Activated naive CD4-positive, alpha-beta T cell treated with anti-CD3 and anti-CD28 coated beads, Interleukin-2, amount 50 U/mL, for 24 hours (primary cell): Measurements from ENCODE around the gene P2RY2.
"Not testable (repeated sequence)": the region's sequence is repeated elsewhere in the genome, so short reads cannot be mapped to it uniquely, and the experiment has no call there.

Experiments
- H3K27ac Mint-ChIP-seq: one replicate; pipeline ENCODE4 v1.8.0; 2021; ENCODE audit warnings: mild to moderate bottlenecking, mixed read lengths
- H3K27me3 Mint-ChIP-seq: one replicate; pipeline ENCODE4 v1.8.0; 2021; ENCODE audit warnings: mixed read lengths
- H3K36me3 Mint-ChIP-seq: one replicate; pipeline ENCODE4 v1.8.0; 2021; ENCODE audit warnings: mixed read lengths
- H3K4me1 Mint-ChIP-seq: one replicate; pipeline ENCODE4 v1.8.0; 2021; ENCODE audit warnings: mixed read lengths
- H3K4me3 Mint-ChIP-seq: one replicate; pipeline ENCODE4 v1.8.0; 2021; ENCODE audit warnings: mild to moderate bottlenecking, mixed read lengths
- H3K9me3 Mint-ChIP-seq: one replicate; pipeline ENCODE4 v1.8.0; 2021; ENCODE audit warnings: mixed read lengths

The P2RY2 gene

DNA sequence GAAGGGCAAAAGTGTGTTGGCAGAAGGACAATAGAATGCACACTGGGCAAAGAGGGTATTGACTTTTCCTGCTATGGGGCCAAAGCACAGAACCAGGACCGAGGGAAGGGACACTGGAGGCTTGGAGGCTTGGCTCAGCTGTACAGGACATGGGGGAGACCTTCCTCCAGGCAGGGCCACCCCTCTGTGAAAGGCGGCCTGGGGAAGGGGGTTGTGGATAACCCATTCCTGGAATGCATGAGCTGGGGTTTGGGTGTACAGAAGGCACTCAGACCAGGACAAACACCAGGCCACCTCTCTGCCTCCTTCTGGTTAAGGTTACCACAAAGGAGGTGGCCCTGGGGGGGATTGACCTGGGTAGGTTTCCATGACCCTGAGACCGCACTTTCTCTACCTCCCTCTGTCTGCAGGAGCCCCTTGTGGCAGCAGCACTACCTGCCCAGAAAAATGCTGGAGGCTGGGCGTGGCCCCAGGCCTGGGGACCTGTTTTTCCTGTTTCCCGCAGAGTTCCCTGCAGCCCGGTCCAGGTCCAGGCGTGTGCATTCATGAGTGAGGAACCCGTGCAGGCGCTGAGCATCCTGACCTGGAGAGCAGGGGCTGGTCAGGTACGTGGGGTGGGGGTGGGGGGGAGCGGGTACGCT is 9.6 kb downstream of the P2RY2 start:
- Mint-ChIP-seq H3K9me3 (no peaks in the 10 kb centered on the region), H3K36me3 (no peaks in the 10 kb centered on the region), H3K4me3 (no peak overlapping the region), H3K27ac (no peak overlapping the region), H3K27me3 (peaks cover 2% of the 10 kb centered on the region), H3K4me1 (no peaks in the 10 kb centered on the region)

DNA sequence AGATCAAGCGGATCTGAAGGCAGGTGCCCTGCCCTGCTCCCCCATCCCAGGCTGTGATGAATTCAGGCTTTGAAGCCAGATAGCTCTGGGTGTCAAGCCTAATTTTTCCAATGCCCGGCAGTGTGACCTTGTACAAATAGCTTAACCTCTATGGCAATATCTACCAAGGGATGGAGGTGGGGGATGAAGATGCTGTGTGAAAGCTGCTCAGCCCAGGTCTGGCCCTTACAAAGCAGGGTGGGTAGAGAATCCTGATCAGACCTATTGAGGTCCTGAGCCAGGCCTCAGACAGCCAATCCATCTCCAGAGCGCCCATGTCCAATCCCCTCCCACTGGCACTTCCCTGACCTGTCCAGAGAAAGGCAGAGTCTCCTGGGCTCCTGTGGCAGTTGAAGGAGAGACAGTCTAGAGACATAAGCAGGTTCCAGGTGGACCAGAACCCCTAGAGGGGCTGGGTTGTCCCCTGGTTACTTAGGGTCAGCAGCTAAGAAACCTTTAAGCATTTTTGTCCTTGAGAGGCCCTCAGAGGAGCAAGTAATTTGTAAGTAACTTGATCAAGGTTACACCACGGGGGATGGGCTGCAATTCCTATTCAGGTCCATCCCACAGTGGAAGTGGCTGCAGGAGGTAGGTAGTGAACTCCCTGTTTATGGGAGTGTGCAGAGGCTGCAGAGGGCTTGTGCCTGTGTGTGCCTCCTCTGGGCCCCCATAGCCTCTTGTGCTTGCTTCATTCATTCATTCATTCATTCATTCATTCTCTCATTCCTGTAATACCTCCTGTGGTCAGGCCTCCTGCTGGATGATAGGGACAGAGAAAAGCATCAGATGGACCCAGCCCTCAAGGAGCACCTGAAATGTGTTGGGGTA is 10.4 kb downstream of the P2RY2 start:
- Mint-ChIP-seq H3K27ac (no peak overlapping the region), H3K27me3 (no peaks in the 10 kb centered on the region), H3K4me1 (no peaks in the 10 kb centered on the region), H3K9me3 (no peaks in the 10 kb centered on the region), H3K36me3 (no peaks in the 10 kb centered on the region), H3K4me3 (no peak overlapping the region)

DNA sequence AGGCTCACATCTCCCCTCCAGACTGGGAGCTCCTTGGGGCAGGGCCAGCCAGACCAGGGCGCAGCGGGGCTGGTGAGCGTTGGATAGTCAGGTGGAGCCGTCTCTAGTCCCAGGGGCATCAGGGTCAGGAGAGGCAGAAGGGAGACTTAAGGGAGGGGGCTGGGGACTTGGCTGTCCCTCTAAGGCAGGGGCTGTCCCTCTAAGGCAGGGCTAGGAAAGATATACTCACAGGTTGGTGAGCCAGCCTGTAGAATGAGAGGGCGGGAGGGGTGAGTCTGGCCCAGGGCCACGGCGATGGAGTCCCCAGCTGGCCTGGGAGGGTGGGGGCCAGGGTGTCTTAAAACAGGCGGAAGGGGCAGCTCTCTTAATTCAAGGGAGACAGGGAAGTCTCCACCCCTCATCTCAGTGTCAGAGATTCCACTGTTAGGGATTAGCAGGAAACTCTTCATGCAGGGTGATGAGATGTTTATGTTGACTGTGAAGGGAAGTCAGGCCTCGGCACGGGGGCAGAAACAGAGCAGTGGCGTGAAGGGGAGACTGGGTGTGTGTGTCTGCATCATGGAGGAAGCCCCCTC is 11.3 kb downstream of the P2RY2 start:
- Mint-ChIP-seq H3K36me3 (no peaks in the 10 kb centered on the region), H3K27ac (no peak overlapping the region), H3K4me3 (no peak overlapping the region), H3K27me3 (no peaks in the 10 kb centered on the region), H3K9me3 (no peaks in the 10 kb centered on the region), H3K4me1 (no peaks in the 10 kb centered on the region)

DNA sequence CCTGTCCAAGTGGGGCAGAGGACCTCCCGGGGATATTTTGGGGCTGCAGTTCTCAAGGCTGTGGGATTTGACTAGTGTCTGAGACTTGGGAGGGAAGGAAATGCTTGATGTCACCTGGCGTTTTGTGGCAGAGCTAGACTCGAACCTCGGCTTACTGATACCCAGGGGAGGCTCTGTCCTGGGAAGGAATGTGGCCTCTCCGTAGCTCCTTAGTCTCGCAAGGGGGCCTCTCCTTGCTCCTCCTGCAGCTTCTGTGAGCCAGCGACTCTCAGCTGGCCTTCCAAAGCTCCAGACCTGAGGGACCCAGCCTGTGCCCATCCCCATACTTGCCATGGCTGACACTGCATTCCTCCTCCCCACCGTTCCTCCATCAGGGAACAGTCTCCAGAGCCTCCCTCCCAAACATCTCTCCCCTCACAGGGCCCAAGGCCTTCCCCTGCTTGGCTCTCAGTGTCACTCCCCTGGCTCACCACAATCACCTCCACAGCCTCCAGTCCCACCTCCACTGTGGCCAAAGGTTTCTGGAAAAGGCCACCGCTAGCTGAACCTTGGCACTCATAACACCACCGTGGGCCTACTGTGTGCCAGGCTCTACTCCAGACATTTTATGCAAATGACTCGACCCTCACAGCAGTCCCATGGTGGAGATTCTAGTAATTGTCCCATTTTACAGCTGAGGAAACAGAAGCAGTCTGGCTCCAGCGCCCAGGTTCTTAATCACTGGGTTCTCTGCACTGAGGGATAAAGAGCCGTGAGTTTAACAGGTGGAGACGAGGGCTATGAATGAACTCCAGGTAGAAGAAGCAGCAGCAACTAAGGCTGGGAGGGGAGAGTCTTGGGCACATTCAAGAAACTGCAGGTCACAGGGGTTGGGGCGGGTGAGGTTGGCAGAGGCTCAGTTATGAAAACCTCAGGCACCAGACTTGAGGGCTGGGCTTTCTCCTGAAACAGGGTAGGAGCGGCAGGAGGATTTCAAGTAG is 12.1 kb downstream of the P2RY2 start:
- no peaks in the 10 kb centered on the region for H3K4me1 Mint-ChIP-seq
- no peak overlapping the region for H3K4me3 Mint-ChIP-seq
- H3K9me3 Mint-ChIP-seq = no peaks in the 10 kb centered on the region
- no peaks in the 10 kb centered on the region for H3K36me3 Mint-ChIP-seq
- H3K27me3 Mint-ChIP-seq = no peaks in the 10 kb centered on the region
- no peak overlapping the region for H3K27ac Mint-ChIP-seq

DNA sequence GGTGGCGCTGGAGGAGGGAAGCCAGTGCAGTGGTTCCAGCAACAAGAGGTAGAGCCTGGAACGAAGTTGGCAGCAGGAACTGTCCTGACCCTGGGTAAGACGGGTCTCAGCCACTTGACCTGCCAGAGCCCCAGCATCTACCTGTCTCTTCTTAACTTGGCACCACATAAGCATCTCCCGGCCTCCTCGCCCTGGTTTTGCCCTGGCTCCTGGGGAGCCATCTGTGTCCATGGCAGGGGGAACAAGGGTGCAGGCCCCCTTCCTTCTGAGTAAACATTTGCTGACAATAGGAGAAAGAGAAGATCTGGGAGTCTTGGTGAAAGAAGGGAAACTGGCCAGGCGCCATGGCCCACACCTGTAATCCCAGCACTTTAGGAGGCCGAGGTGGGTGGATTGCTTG is 12.8 kb downstream of the P2RY2 start:
- Mint-ChIP-seq H3K4me3 (no peak overlapping the region), H3K4me1 (no peaks in the 10 kb centered on the region), H3K9me3 (no peaks in the 10 kb centered on the region), H3K27ac (no peak overlapping the region), H3K36me3 (no peaks in the 10 kb centered on the region), H3K27me3 (no peaks in the 10 kb centered on the region)

DNA sequence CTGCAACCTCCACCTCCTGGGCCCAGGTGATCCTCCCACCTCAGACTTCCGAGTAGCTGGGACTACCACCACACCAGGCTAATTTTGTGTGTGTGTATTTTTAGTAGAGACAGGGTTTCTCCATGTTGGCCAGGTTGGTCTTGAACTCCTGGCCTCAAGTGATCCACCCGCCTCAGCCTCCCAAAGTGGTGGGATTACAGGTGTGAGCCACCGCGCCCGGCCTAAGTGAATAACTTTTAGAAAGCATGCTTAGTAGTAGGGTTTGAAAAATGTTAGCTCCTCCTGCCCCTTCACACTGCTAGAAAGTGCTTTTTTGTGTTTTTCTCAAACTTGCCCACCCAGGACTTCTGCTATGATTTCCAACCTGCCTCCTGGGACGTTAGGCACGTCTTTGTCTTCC is 14.4 kb downstream of the P2RY2 start:
- not testable (repeated sequence) for H3K27me3 Mint-ChIP-seq, H3K4me1 Mint-ChIP-seq, H3K27ac Mint-ChIP-seq, H3K36me3 Mint-ChIP-seq, H3K4me3 Mint-ChIP-seq, H3K9me3 Mint-ChIP-seq

DNA sequence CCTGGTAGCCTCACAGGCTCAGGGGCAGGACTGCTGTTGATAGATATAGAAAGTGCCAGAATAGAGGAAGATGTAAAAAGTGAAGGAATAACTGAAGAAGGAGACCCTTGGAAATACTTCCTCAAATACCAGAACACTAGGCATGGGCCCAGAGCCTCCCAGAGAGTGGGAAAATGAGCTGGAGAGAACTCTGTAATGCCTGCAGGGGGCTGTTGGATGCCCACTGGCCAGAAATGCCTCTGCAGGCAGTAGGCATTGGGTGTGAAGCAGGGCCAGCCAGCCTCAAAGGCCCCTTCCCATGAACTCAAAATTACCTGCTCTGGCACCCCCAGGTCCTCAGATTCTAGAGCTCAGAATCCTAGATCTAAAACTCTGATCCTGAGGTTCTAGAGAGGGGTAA is 15.1 kb downstream of the P2RY2 start:
- Mint-ChIP-seq H3K4me1 (no peaks in the 10 kb centered on the region), H3K9me3 (no peaks in the 10 kb centered on the region), H3K4me3 (no peak overlapping the region), H3K27me3 (no peaks in the 10 kb centered on the region), H3K36me3 (no peaks in the 10 kb centered on the region), H3K27ac (no peak overlapping the region)

DNA sequence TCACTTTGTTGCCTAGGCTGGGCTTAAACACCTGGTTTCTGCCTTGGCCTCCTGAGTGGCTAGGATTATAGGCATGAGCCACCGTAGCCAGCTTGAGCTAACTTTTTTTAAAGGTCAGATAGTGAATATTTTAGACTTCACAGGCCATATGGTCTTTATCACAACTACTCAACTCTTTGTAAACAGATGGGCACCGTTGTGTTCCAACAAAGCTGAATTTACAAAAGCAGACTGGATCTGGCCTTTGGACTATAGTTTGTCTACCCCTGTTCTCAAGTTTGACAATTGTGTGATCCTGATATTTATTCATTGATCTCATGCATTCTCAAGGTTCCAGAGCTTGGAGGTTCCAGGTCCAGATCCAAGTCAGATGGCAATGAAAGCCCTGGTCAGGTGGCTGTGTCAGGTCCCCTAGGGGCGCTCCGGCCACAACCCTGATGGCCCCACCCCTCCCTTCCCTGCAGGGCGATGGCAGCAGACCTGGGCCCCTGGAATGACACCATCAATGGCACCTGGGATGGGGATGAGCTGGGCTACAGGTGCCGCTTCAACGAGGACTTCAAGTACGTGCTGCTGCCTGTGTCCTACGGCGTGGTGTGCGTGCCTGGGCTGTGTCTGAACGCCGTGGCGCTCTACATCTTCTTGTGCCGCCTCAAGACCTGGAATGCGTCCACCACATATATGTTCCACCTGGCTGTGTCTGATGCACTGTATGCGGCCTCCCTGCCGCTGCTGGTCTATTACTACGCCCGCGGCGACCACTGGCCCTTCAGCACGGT is 15.8 kb downstream of the P2RY2 start:
- H3K4me3 Mint-ChIP-seq = no peak overlapping the region
- H3K27me3 Mint-ChIP-seq = no peaks in the 10 kb centered on the region
- no peak overlapping the region for H3K27ac Mint-ChIP-seq
- H3K9me3 Mint-ChIP-seq = no peaks in the 10 kb centered on the region
- no peaks in the 10 kb centered on the region for H3K36me3 Mint-ChIP-seq
- H3K4me1 Mint-ChIP-seq = no peaks in the 10 kb centered on the region

DNA sequence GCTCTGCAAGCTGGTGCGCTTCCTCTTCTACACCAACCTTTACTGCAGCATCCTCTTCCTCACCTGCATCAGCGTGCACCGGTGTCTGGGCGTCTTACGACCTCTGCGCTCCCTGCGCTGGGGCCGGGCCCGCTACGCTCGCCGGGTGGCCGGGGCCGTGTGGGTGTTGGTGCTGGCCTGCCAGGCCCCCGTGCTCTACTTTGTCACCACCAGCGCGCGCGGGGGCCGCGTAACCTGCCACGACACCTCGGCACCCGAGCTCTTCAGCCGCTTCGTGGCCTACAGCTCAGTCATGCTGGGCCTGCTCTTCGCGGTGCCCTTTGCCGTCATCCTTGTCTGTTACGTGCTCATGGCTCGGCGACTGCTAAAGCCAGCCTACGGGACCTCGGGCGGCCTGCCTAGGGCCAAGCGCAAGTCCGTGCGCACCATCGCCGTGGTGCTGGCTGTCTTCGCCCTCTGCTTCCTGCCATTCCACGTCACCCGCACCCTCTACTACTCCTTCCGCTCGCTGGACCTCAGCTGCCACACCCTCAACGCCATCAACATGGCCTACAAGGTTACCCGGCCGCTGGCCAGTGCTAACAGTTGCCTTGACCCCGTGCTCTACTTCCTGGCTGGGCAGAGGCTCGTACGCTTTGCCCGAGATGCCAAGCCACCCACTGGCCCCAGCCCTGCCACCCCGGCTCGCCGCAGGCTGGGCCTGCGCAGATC is 16.5 kb downstream of the P2RY2 start:
- H3K36me3 Mint-ChIP-seq = no peaks in the 10 kb centered on the region
- H3K4me3 Mint-ChIP-seq = no peak overlapping the region
- no peak overlapping the region for H3K27ac Mint-ChIP-seq
- H3K9me3 Mint-ChIP-seq = no peaks in the 10 kb centered on the region
- no peaks in the 10 kb centered on the region for H3K27me3 Mint-ChIP-seq
- H3K4me1 Mint-ChIP-seq = no peaks in the 10 kb centered on the region

DNA sequence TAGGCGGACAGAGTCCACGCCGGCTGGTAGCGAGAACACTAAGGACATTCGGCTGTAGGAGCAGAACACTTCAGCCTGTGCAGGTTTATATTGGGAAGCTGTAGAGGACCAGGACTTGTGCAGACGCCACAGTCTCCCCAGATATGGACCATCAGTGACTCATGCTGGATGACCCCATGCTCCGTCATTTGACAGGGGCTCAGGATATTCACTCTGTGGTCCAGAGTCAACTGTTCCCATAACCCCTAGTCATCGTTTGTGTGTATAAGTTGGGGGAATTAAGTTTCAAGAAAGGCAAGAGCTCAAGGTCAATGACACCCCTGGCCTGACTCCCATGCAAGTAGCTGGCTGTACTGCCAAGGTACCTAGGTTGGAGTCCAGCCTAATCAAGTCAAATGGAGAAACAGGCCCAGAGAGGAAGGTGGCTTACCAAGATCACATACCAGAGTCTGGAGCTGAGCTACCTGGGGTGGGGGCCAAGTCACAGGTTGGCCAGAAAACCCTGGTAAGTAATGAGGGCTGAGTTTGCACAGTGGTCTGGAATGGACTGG is 17.2 kb downstream of the P2RY2 start:
- Mint-ChIP-seq H3K36me3 (no peaks in the 10 kb centered on the region), H3K9me3 (no peaks in the 10 kb centered on the region), H3K4me1 (no peaks in the 10 kb centered on the region), H3K4me3 (no peak overlapping the region), H3K27me3 (no peaks in the 10 kb centered on the region), H3K27ac (no peak overlapping the region)

DNA sequence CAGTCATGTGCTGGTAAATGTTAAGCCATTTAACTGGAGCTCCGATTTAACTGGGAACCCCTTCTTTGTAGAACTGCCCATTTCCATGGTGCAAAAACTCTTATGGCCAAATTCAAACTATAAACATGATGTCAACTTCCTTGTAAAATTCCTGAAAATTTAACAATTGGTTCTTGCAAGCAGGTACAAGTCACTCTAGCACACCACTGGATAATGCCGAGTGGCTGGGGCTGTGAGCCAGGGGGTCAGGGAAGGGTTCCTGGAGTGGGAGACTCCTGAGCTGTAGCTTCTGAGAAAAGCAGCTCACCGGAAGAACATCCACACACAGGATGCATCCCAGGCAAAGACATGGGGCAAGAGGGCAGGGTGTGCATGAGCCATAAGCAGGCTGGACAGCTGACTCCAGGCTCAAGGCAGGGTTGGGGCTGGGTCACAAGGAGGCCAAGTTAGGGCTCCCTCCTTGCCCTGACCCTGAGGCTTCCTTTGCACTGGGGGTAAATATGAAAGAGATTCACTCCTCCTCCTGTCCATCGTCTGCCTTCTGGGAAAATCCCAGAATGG is 18.2 kb downstream of the P2RY2 start:
- H3K4me3 Mint-ChIP-seq = no peak overlapping the region
- no peak overlapping the region for H3K27ac Mint-ChIP-seq
- no peaks in the 10 kb centered on the region for H3K36me3 Mint-ChIP-seq
- H3K27me3 Mint-ChIP-seq = no peaks in the 10 kb centered on the region
- no peaks in the 10 kb centered on the region for H3K4me1 Mint-ChIP-seq
- H3K9me3 Mint-ChIP-seq = no peaks in the 10 kb centered on the region

DNA sequence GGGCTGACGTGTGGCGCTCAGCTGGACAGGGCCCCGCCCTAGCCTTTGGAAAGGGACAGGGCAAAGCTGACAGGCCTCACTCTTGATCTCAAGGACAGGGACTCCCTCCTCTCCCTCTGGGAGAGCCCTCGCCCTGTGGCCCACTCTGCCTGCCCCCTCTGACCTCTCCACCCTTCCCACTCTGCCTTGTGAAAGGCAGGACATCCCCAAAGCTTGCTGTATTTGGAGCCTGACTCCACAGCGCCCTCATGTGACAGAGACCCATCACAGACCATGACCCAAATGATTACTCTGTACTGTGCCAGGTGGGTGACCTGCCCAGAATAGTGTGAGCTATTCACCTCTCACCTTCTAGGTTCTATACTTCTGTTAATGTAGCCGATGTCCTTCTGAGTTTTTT is 18.8 kb downstream of the P2RY2 start:
- H3K9me3 Mint-ChIP-seq = no peaks in the 10 kb centered on the region
- H3K27ac Mint-ChIP-seq = no peak overlapping the region
- no peaks in the 10 kb centered on the region for H3K4me1 Mint-ChIP-seq
- H3K36me3 Mint-ChIP-seq = no peaks in the 10 kb centered on the region
- H3K4me3 Mint-ChIP-seq = no peak overlapping the region
- H3K27me3 Mint-ChIP-seq = no peaks in the 10 kb centered on the region

DNA sequence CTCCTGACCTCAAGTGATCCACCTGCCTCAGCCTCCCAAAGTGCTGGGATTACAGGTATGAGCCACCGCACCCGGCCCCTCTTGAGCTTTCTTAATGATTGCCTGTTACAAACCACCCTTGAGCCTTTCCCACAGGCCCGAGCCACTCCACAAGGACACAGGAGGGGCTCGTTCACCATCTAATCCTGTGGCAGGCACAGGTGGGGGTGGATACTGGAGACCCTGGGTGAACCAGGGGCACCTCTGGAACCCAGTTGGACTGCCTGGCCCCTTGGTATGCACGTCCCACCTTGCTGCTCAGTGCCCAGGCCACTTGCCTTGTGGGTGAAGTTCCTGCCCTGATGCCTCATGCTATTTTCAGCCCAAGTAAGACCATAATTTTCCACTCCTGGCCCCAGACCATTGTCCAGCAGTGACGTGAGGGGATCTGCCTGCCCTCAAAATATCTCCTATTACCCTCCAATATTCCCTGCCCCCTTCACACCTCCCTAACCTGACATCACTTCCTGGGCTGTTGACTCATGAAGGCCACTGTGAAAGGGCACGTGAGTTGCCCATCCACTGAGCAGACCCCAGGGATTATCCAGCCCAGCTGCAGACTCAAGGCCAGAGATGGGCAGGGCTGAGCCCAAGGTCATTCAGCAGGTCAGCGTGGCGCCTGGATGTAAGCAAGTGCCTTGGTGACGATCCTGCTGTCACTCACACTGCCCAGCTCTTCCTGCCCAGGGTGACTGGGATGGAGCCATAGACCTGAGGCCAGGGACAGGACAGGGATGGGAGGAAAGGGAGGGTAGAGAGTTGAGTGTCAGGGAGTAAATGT is 19.6 kb downstream of the P2RY2 start:
- H3K27me3 Mint-ChIP-seq = no peaks in the 10 kb centered on the region
- no peaks in the 10 kb centered on the region for H3K36me3 Mint-ChIP-seq
- no peak overlapping the region for H3K4me3 Mint-ChIP-seq
- H3K4me1 Mint-ChIP-seq = no peaks in the 10 kb centered on the region
- H3K9me3 Mint-ChIP-seq = no peaks in the 10 kb centered on the region
- H3K27ac Mint-ChIP-seq = no peak overlapping the region
